Colon (tissue), 2 donors: Measurements from ENCODE around the gene CCBE1.

Experiments
- FAIRE-seq: peaks from 2 replicates; lab custom pipeline; 2012; peaks lifted over from hg19 to GRCh38; lab: Jason Lieb, UNC
- donor health status: control.
- donor health status: control.

CCBE1 gene

GRCh38 chr18:59616501-59616900, 80.7 kb downstream of the CCBE1 start:
- no peak for FAIRE-seq

GRCh38 chr18:59613903-59614302, 83.3 kb downstream of the CCBE1 start:
- no peak for FAIRE-seq

GRCh38 chr18:59612381-59612780, 84.8 kb downstream of the CCBE1 start:
- FAIRE-seq: no peak

- no peak for FAIRE-seq
Measured at GRCh38 chr18:59610546-59611140, 86.6 kb downstream of the CCBE1 start.

GRCh38 chr18:59609654-59610053, 87.6 kb downstream of the CCBE1 start:
- FAIRE-seq: no peak

GRCh38 chr18:59607471-59607870, 89.8 kb downstream of the CCBE1 start:
- FAIRE-seq: no peak

GRCh38 chr18:59607078-59607379, 90.2 kb downstream of the CCBE1 start:
- FAIRE-seq: no peak

- FAIRE-seq: no peak
Measured at GRCh38 chr18:59606193-59607077, 90.8 kb downstream of the CCBE1 start.

GRCh38 chr18:59605633-59606192, 91.5 kb downstream of the CCBE1 start:
- FAIRE-seq: no peak

- no peak for FAIRE-seq
Measured at GRCh38 chr18:59604877-59605276, 92.3 kb downstream of the CCBE1 start.

GRCh38 chr18:59597049-59597448, 100.2 kb downstream of the CCBE1 start:
- FAIRE-seq: no peak

GRCh38 chr18:59593291-59593717, 103.9 kb downstream of the CCBE1 start:
- no peak for FAIRE-seq

- no peak for FAIRE-seq
Measured at GRCh38 chr18:59592624-59593023, 104.6 kb downstream of the CCBE1 start.

- no peak for FAIRE-seq
Measured at GRCh38 chr18:59582395-59582794, 114.8 kb downstream of the CCBE1 start.

GRCh38 chr18:59579509-59579908, 117.7 kb downstream of the CCBE1 start:
- no peak for FAIRE-seq

- no peak for FAIRE-seq
Measured at GRCh38 chr18:59577386-59577655, 119.9 kb downstream of the CCBE1 start.

GRCh38 chr18:59576541-59577385, 120.5 kb downstream of the CCBE1 start:
- FAIRE-seq: no peak

- FAIRE-seq: no peak
Measured at GRCh38 chr18:59575995-59576394, 121.2 kb downstream of the CCBE1 start.

GRCh38 chr18:59573962-59574361, 123.3 kb downstream of the CCBE1 start:
- FAIRE-seq: no peak

- FAIRE-seq: no peak
Measured at GRCh38 chr18:59571902-59572301, 125.3 kb downstream of the CCBE1 start.

GRCh38 chr18:59570796-59571195, 126.4 kb downstream of the CCBE1 start:
- no peak for FAIRE-seq

GRCh38 chr18:59570101-59570775, 127.0 kb downstream of the CCBE1 start:
- FAIRE-seq: no peak
